GM18519 (cell line): ENCODE results near the gene AREL1.

ENCODE experiments used
- ATAC-seq: cut with Tn5 transposase; IDR thresholded peaks from one replicate; pipeline ENCODE4 v1.9.1; 2021; ENCODE audit warnings: mild to moderate bottlenecking, moderate library complexity; ENCODE audit not compliant: unreplicated experiment, low FRiP score

AREL1 gene

GRCh38 chr14:74615735-74616134 is 97.1 kb downstream of the AREL1 start:
- ATAC-seq, result no peak

- no peak for ATAC-seq
Observed at GRCh38 chr14:74614508-74615495, 98.1 kb downstream of the AREL1 start.

- ATAC-seq, result no peak
Observed at GRCh38 chr14:74613211-74613914, 99.5 kb downstream of the AREL1 start.

- ATAC-seq, result peak; percentile 54
Observed at GRCh38 chr14:74612350-74613021, 100.4 kb downstream of the AREL1 start.

- ATAC-seq, result no peak
Observed at GRCh38 chr14:74611650-74612349, 101.1 kb downstream of the AREL1 start, which contains the start of gene LTBP2. TSS of gene LTBP2 (minus strand) at chr14:74612237. CDS start at chr14:74611944, 293 bp downstream.
